HEK293 (cell line): ENCODE results near the gene ATP2C1.

Experiments
- CTCF ChIA-PET: fragments of 350-600 bp; formaldehyde crosslinking; extraction: SDS; loops from one replicate; lab custom pipeline; 2021; ENCODE audit warnings: antibody characterized with exemption; lab: Yijun Ruan, JAX
- POLR2A ChIA-PET: fragments of 300-600 bp; formaldehyde crosslinking; extraction: SDS; loops from one replicate; lab custom pipeline; 2020; ENCODE audit warnings: antibody characterized with exemption, inconsistent platforms; lab: Yijun Ruan, JAX
- H3K27ac ChIP-seq: fragments of 200-500 bp; sonication (Bioruptor generic); 2 replicates; pipeline ENCODE4 v1.5.1; 2014; ENCODE audit warnings: low read depth, low read length, control low read depth, inconsistent platforms; ENCODE audit errors: extremely low read depth
- H3K36me3 ChIP-seq, 2 experiments: fragments of 200-500 bp in 1 of 2; sonication (Bioruptor generic) in 1 of 2; 1 replicate in 1 of 2; 2 replicates in 1 of 2; pipeline ENCODE4 v1.5.1; 2014 to 2017; ENCODE audit warnings: inconsistent platforms in 2 of 2, low read length in 2 of 2; ENCODE audit not compliant: control insufficient read depth in 2 of 2, insufficient read depth in 1 of 2
- H3K4me1 ChIP-seq: fragments of 200-500 bp; sonication (Bioruptor generic); 2 replicates; pipeline ENCODE4 v1.5.1; 2014; ENCODE audit warnings: mild to moderate bottlenecking, low read length, inconsistent platforms; ENCODE audit not compliant: control insufficient read depth, insufficient read depth
- H3K4me3 ChIP-seq: 2 replicates; pipeline ENCODE4 v1.5.1; 2011; ENCODE audit warnings: low read depth, mild to moderate bottlenecking, control low read depth, low read length, moderate library complexity
- H3K9me3 ChIP-seq: fragments of 200-500 bp; sonication (Bioruptor generic); 2 replicates; pipeline ENCODE4 v1.5.1; 2014; ENCODE audit warnings: low read depth, low read length, inconsistent platforms; ENCODE audit not compliant: control insufficient read depth, insufficient read depth
- GLI2 ChIP-seq: fragments of 450-650 bp; formaldehyde crosslinking; IDR thresholded peaks from 2 replicates; pipeline ENCODE4; 2017; ENCODE audit warnings: missing biosample characterization, missing genetic modification characterization, low read depth, borderline replicate concordance
- GLIS2 ChIP-seq: fragments of 450-650 bp; formaldehyde crosslinking; IDR thresholded peaks from 2 replicates; pipeline ENCODE4 v1.5.1; 2016; ENCODE audit warnings: missing biosample characterization, missing genetic modification characterization
- HOXD13 ChIP-seq: sonication (generic); formaldehyde crosslinking; IDR thresholded peaks from 2 replicates; pipeline ENCODE4 v1.8.0; 2022; ENCODE audit warnings: missing genetic modification reagents, borderline replicate concordance
- KLF7 ChIP-seq: fragments of 450-650 bp; formaldehyde crosslinking; IDR thresholded peaks from 2 replicates; pipeline ENCODE4 v1.5.1; 2016; ENCODE audit warnings: missing biosample characterization, missing genetic modification characterization, borderline replicate concordance
- KLF8 ChIP-seq: fragments of 450-650 bp; formaldehyde crosslinking; IDR thresholded peaks from 2 replicates; pipeline ENCODE4 v1.5.1; 2016; ENCODE audit warnings: missing biosample characterization, missing genetic modification characterization
- PRDM1 ChIP-seq: fragments of 450-650 bp; formaldehyde crosslinking; IDR thresholded peaks from 2 replicates; pipeline ENCODE4; 2016; ENCODE audit warnings: missing biosample characterization, missing genetic modification characterization
- RBAK ChIP-seq: fragments of 450-650 bp; formaldehyde crosslinking; IDR thresholded peaks from 2 replicates; pipeline ENCODE4 v1.5.1; 2016; ENCODE audit warnings: missing biosample characterization, missing genetic modification characterization
- SETDB1 ChIP-seq: IDR thresholded peaks from one replicate; pipeline ENCODE4 v1.6.1; 2017; ENCODE audit warnings: mild to moderate bottlenecking, low read length, moderate library complexity, mixed read lengths; ENCODE audit not compliant: insufficient read length
- TSHZ1 ChIP-seq: fragments of 450-650 bp; formaldehyde crosslinking; IDR thresholded peaks from 2 replicates; pipeline ENCODE4 v1.5.1; 2016; ENCODE audit warnings: missing biosample characterization, missing genetic modification characterization, borderline replicate concordance
- ZBTB10 ChIP-seq: fragments of 450-650 bp; formaldehyde crosslinking; IDR thresholded peaks from 2 replicates; pipeline ENCODE4 v1.5.1; 2016; ENCODE audit warnings: missing biosample characterization, missing genetic modification characterization
- ZBTB6 ChIP-seq: fragments of 450-650 bp; formaldehyde crosslinking; IDR thresholded peaks from 2 replicates; pipeline ENCODE4 v1.5.1; 2017; ENCODE audit warnings: missing biosample characterization, missing genetic modification characterization
- ZNF146 ChIP-seq: fragments of 450-650 bp; formaldehyde crosslinking; IDR thresholded peaks from 2 replicates; pipeline ENCODE4 v1.5.1; 2016; ENCODE audit warnings: missing biosample characterization, missing genetic modification characterization
- ZNF24 ChIP-seq: fragments of 450-650 bp; formaldehyde crosslinking; IDR thresholded peaks from 2 replicates; pipeline ENCODE4 v1.5.1; 2016; ENCODE audit warnings: missing biosample characterization, missing genetic modification characterization
- ZNF341 ChIP-seq: fragments of 450-650 bp; formaldehyde crosslinking; IDR thresholded peaks from 2 replicates; pipeline ENCODE4; 2016; ENCODE audit warnings: low read depth, missing biosample characterization, missing genetic modification characterization
- ZNF350 ChIP-seq: fragments of 450-650 bp; formaldehyde crosslinking; IDR thresholded peaks from 2 replicates; pipeline ENCODE4 v1.5.0; 2017; ENCODE audit warnings: missing biosample characterization, mild to moderate bottlenecking, missing genetic modification characterization
- ZNF394 ChIP-seq: fragments of 450-650 bp; formaldehyde crosslinking; IDR thresholded peaks from 2 replicates; pipeline ENCODE4 v1.5.1; 2016; ENCODE audit warnings: missing biosample characterization, missing genetic modification characterization, mild to moderate bottlenecking, moderate library complexity, borderline replicate concordance
- ZNF473 ChIP-seq: fragments of 450-650 bp; formaldehyde crosslinking; IDR thresholded peaks from 2 replicates; pipeline ENCODE4 v1.5.1; 2017; ENCODE audit warnings: missing biosample characterization, missing genetic modification characterization
- ZNF548 ChIP-seq: fragments of 450-650 bp; formaldehyde crosslinking; IDR thresholded peaks from 2 replicates; pipeline ENCODE4 v1.5.1; 2016; ENCODE audit warnings: missing biosample characterization, missing genetic modification characterization
- ZNF549 ChIP-seq: fragments of 450-650 bp; IDR thresholded peaks from 2 replicates; pipeline ENCODE4 v1.5.1; 2018; ENCODE audit warnings: missing biosample characterization, missing genetic modification characterization, mild to moderate bottlenecking, inconsistent platforms, moderate library complexity
- ZNF585B ChIP-seq: fragments of 450-650 bp; formaldehyde crosslinking; IDR thresholded peaks from 2 replicates; pipeline ENCODE4 v1.5.1; 2016; ENCODE audit warnings: missing biosample characterization, missing genetic modification characterization
- ZNF658 ChIP-seq: fragments of 450-650 bp; formaldehyde crosslinking; IDR thresholded peaks from 2 replicates; pipeline ENCODE4; 2016; ENCODE audit warnings: missing biosample characterization, missing genetic modification characterization
- TF ChIP-seq, protein P1 (sequence below): fragments of 450-650 bp; formaldehyde crosslinking; IDR thresholded peaks from 2 replicates; pipeline ENCODE4 v1.5.1; 2016; ENCODE audit warnings: missing biosample characterization, missing genetic modification characterization

ATP2C1 gene

DNA sequence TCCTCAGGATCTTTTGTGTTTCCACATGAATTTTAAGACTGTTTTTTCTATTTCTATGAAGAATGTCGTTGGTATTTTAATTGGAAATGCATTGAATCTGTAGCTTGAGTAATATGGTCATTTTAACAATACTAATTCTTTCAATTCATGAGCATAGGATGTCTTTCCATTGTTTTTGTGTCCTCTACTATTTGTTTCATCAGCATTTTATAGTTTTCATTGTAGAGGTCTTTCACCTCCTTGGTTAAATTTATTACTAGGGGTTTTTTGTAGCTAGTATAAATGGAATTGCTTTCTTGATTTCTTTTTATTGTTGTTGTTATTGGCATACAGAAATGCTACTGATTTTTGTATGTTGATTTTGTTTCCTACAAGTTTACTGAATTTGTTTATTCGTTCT lies 17.3 kb upstream of the ATP2C1 start (continued):
- TF ChIP-seq KLF8 (tag by site-specific recombination): no peak
- TF ChIP-seq ZNF549 (tag by site-specific recombination): no peak

DNA sequence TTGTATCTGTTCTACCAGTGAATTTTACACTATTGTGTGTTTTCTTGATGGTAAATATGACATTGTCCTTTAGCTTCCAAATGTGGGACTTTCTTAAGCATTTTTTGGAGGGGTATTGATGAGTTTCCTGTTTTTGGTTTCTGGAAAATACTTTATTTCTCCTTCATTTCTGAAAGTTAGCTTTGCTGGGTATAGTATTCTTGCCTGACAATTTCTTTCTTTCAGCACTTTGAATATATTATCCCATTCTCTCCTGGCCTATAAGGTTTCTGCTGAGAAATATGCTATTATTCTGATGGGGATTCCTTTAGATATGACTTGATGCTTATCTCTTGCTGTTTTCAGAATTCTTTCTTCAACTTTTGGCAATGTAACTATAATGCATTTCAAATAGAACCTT lies 15.4 kb upstream of the ATP2C1 start:
- Histone ChIP-seq H3K27ac (no peak overlapping the region), H3K9me3 (no peaks in the 10 kb centered on the region), H3K4me3 (no peak overlapping the region), H3K36me3 (no peaks in the 10 kb centered on the region), H3K4me1 (no peaks in the 10 kb centered on the region)
- ChIA-PET POLR2A (no interaction called here), CTCF (no interaction called here)
- TF ChIP-seq KLF7 (no peak), SETDB1 (peak; percentile 95)

GRCh38 chr3:130889416-130889946 lies 4.4 kb upstream of the ATP2C1 start:
- no peaks in the 10 kb centered on the region for H3K4me1 ChIP-seq
- TF ChIP-seq PRDM1 (tag by site-specific recombination) (no peak), ZNF548 (tag by site-specific recombination) (no peak), ZNF24 (tag by site-specific recombination) (no peak), ZNF473 (tag by site-specific recombination) (no peak), ZNF146 (tag by site-specific recombination) (no peak), GLIS2 (no peak), HOXD13 (CRISPR knock-in tag) (no peak)
- TF ChIP-seq, protein P1, sequence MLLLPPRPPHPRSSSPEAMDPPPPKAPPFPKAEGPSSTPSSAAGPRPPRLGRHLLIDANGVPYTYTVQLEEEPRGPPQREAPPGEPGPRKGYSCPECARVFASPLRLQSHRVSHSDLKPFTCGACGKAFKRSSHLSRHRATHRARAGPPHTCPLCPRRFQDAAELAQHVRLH: no peak
- no peak overlapping the region for H3K4me3 ChIP-seq
- H3K36me3 ChIP-seq: no peaks in the 10 kb centered on the region
- H3K27ac ChIP-seq: no peak overlapping the region
- CTCF ChIA-PET: interaction anchor here (0.6 to 5.2 kb wide), 2 partner anchors 129 to 136 kb away, joined by 3 to 61 read pairs; no protein-coding TSS in a partner anchor
- H3K9me3 ChIP-seq: no peaks in the 10 kb centered on the region
- POLR2A ChIA-PET: no interaction called here

GRCh38 chr3:130892759-130893375 lies 1.0 kb upstream of the ATP2C1 start:
- Histone ChIP-seq H3K4me1 (peaks cover 3% of the 10 kb centered on the region; the same call in 1 of the 2 replicates), H3K4me3 (peak overlapping the region; percentile 95), H3K36me3 (no peaks in the 10 kb centered on the region), H3K27ac (peak overlapping the region; percentile 83; the same call in 1 of the 2 replicates), H3K9me3 (no peaks in the 10 kb centered on the region)
- ChIA-PET CTCF (interaction anchor here (0.6 to 5.2 kb wide), 17 partner anchors 12 to 1280 kb away, joined by 3 to 61 read pairs (median 3); no protein-coding TSS in a partner anchor), POLR2A (interaction anchor here (1.2 to 1.9 kb wide), 2 partner anchors 133 to 146 kb away, joined by 3 to 10 read pairs; partner anchors contain the start of gene PIK3R4)
- TF ChIP-seq GLI2 (tag by site-specific recombination): no peak
- TF ChIP-seq ZNF585B (tag by site-specific recombination): no peak
- no peak for TF ChIP-seq ZBTB6
- TF ChIP-seq ZNF394 (tag by site-specific recombination): no peak
- TF ChIP-seq ZNF658 (tag by site-specific recombination): no peak
- TF ChIP-seq RBAK: no peak
- peak; percentile 91 for TF ChIP-seq ZNF341 (tag by site-specific recombination)
- no peak for TF ChIP-seq ZNF350
- no peak for TF ChIP-seq TSHZ1 (tag by site-specific recombination)
- TF ChIP-seq, protein P1: no peak
- TF ChIP-seq ZBTB10: no peak
